Left lung (tissue), 10 donors: ENCODE results near the gene HABP2. TPM values are rescaled to one million over a fixed set of nuclear protein-coding genes. Genes with fewer than 3 reads are reported as not detected.

Source experiments
- ATAC-seq: fragments of 200-7000 bp; cut with Tn5 transposase; one replicate; pipeline ENCODE4 v1.9.1; 2020; ENCODE audit warnings: moderate library complexity
- DNase-seq, 4 donors: peaks; one replicate each; pipeline ENCODE4 v3.0.0-alpha.2; 2013 to 2020
- H3K27ac ChIP-seq, 2 donors: fragments of 200-600 bp; sonication (generic) in 1 of 2; one replicate each; pipeline versions ENCODE4 v1.5.0 to v1.8.0; 2020 to 2021
- H3K27me3 ChIP-seq, 2 donors: fragments of 200-600 bp; sonication (generic) in 1 of 2; one replicate each; pipeline versions ENCODE4 v1.5.0 to v1.8.0; 2020 to 2021
- H3K36me3 ChIP-seq, 2 donors: fragments of 200-600 bp; sonication (generic) in 1 of 2; one replicate each; pipeline versions ENCODE4 v1.5.0 to v1.8.0; 2020 to 2021
- H3K4me1 ChIP-seq, 2 donors: fragments of 200-600 bp; one replicate each; pipeline ENCODE4 v1.8.0; 2021
- H3K4me3 ChIP-seq, 2 donors: fragments of 200-600 bp; sonication (generic) in 1 of 2; one replicate each; pipeline versions ENCODE4 v1.5.0 to v1.8.0; 2020 to 2021; ENCODE audit warnings: mild to moderate bottlenecking in 1 of 2
- H3K9me3 ChIP-seq, 2 donors: fragments of 200-600 bp; sonication (generic) in 1 of 2; one replicate each; pipeline versions ENCODE4 v1.5.0 to v1.8.0; 2020 to 2021
- CTCF ChIP-seq, 2 donors: fragments of 200-600 bp; sonication (generic) in 1 of 2; IDR thresholded peaks; one replicate each; pipeline versions ENCODE4 v1.5.0 to v1.8.0; 2021; ENCODE audit warnings: antibody characterized with exemption in 2 of 2
- intact Hi-C, 2 donors: fragments of 100-400 bp; cut with DNase I; formaldehyde crosslinking; loops; one replicate each; pipeline versions ENCODE4 v1.11.2 to v1.14.2; 2022
- polyA plus RNA-seq, 6 donors: library from polyadenylated mRNA; unstranded; fragments of 120-200 nt; gene quantifications; one replicate each; pipeline ENCODE4 v1.2.1, GENCODE V29; 2013; ENCODE audit not compliant: insufficient read length in 6 of 6
- total RNA-seq, 2 donors: library from RNA; stranded (reverse); fragmentation: NEBNext Ultra II Directional; extraction: Animal tissue kit (Norgen Biotek cat#: 25700); gene quantifications; one replicate each; pipeline ENCODE4 v1.2.1, GENCODE V29; 2021
- donor health status: DM: no; HTN: yes; CAD: no.
- donor health status: DM: no; HTN: no; CAD: no.

Gene HABP2
- total and polyA plus RNA-seq, 8 donors: 0.24 to 1.3 (median 0.63) TPM

- no peak overlapping the region for H3K4me3 ChIP-seq
- H3K36me3 ChIP-seq: no peaks in the 10 kb centered on the region
- TF ChIP-seq CTCF (IDR thresholded peaks at IDR 0.05): no peak
- no peaks in the 10 kb centered on the region for H3K4me1 ChIP-seq
- intact Hi-C loops: no loop called here
- ATAC-seq (no peak), DNase-seq (no peak)
- H3K27me3 ChIP-seq: no peaks in the 10 kb centered on the region
- no peak overlapping the region for H3K27ac ChIP-seq
- no peaks in the 10 kb centered on the region for H3K9me3 ChIP-seq
Observed at GRCh38 chr10:113524539-113525490, 28.0 kb upstream of the HABP2 start.

GRCh38 chr10:113525713-113526112 lies 27.1 kb upstream of the HABP2 start:
- ATAC-seq: no peak
- Histone ChIP-seq H3K9me3 (no peaks in the 10 kb centered on the region), H3K27me3 (no peaks in the 10 kb centered on the region), H3K4me1 (no peaks in the 10 kb centered on the region), H3K4me3 (no peak overlapping the region), H3K27ac (no peak overlapping the region), H3K36me3 (no peaks in the 10 kb centered on the region)
- no peak for TF ChIP-seq CTCF (IDR thresholded peaks at IDR 0.05)
- no peak for DNase-seq
- intact Hi-C loops: no loop called here

GRCh38 chr10:113527211-113527906 lies 25.5 kb upstream of the HABP2 start:
- no peaks in the 10 kb centered on the region for H3K27me3 ChIP-seq
- no peak overlapping the region for H3K4me3 ChIP-seq
- TF ChIP-seq CTCF (IDR thresholded peaks at IDR 0.05): no peak
- no peaks in the 10 kb centered on the region for H3K4me1 ChIP-seq
- DNase-seq (no peak), ATAC-seq (no peak)
- H3K36me3 ChIP-seq: no peaks in the 10 kb centered on the region
- intact Hi-C loops: no loop called here
- no peaks in the 10 kb centered on the region for H3K9me3 ChIP-seq
- no peak overlapping the region for H3K27ac ChIP-seq

- intact Hi-C loops: no loop called here
- Histone ChIP-seq H3K27me3 (no peaks in the 10 kb centered on the region), H3K9me3 (no peaks in the 10 kb centered on the region), H3K4me1 (no peaks in the 10 kb centered on the region), H3K4me3 (no peak overlapping the region), H3K27ac (no peak overlapping the region), H3K36me3 (no peaks in the 10 kb centered on the region)
- DNase-seq (no peak), ATAC-seq (no peak)
- TF ChIP-seq CTCF (IDR thresholded peaks at IDR 0.05): no peak
Observed at GRCh38 chr10:113528876-113529275, 24.0 kb upstream of the HABP2 start.

- intact Hi-C loops: no loop called here
- ATAC-seq: no peak
- no peak for TF ChIP-seq CTCF (IDR thresholded peaks at IDR 0.05)
- DNase-seq: no peak
- Histone ChIP-seq H3K9me3 (no peaks in the 10 kb centered on the region), H3K4me1 (no peaks in the 10 kb centered on the region), H3K4me3 (no peak overlapping the region), H3K27ac (no peak overlapping the region), H3K27me3 (no peaks in the 10 kb centered on the region), H3K36me3 (no peaks in the 10 kb centered on the region)
Observed at GRCh38 chr10:113529575-113529974, 23.3 kb upstream of the HABP2 start.
